Neuron (in vitro differentiated cells): ENCODE measurements around the gene RIT1.

Experiments used
- H2AFZ ChIP-seq: one replicate; pipeline ENCODE4 v1.6.1; 2013; ENCODE audit warnings: low read depth, mild to moderate bottlenecking, inconsistent platforms, low read length, moderate library complexity
- H3K27me3 ChIP-seq: one replicate; pipeline ENCODE4 v1.6.1; 2013; ENCODE audit warnings: low read length; ENCODE audit not compliant: insufficient read depth
- H3K36me3 ChIP-seq: one replicate; pipeline ENCODE4 v1.6.1; 2013; ENCODE audit warnings: low read length; ENCODE audit not compliant: insufficient read depth
- H3K4me1 ChIP-seq: one replicate; pipeline ENCODE4 v1.6.1; 2013; ENCODE audit warnings: low read length; ENCODE audit not compliant: insufficient read depth
- H3K4me3 ChIP-seq: 2 replicates; pipeline ENCODE4 v1.5.1; 2013; ENCODE audit warnings: mild to moderate bottlenecking, low read length, moderate library complexity
- H3K9me3 ChIP-seq: one replicate; pipeline ENCODE4 v1.6.1; 2013; ENCODE audit warnings: low read length

Gene RIT1

DNA sequence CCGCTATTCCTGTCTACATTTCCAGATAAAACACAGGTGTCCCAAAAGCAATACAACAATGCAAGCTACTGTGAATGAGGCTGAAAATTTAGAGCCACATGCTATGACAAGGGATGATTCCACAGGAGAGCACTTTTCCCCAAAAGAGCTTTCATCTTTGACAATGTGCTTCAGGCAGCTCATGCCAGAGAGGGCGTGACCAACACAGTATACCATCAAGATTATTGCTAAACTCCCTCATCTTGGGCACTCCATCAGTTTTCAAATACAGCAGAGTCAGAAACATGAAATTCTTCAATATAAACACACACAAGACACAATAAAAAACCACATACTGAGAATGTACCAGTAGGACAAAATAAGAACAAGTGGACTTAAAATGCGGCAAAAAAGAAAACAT is 60.8 kb downstream of the RIT1 start:
- Histone ChIP-seq H2AFZ (no peak overlapping the region), H3K9me3 (peaks cover 5% of the 10 kb centered on the region), H3K4me3 (no peak overlapping the region), H3K36me3 (peaks cover 67% of the 10 kb centered on the region), H3K4me1 (no peaks in the 10 kb centered on the region), H3K27me3 (no peaks in the 10 kb centered on the region)

DNA sequence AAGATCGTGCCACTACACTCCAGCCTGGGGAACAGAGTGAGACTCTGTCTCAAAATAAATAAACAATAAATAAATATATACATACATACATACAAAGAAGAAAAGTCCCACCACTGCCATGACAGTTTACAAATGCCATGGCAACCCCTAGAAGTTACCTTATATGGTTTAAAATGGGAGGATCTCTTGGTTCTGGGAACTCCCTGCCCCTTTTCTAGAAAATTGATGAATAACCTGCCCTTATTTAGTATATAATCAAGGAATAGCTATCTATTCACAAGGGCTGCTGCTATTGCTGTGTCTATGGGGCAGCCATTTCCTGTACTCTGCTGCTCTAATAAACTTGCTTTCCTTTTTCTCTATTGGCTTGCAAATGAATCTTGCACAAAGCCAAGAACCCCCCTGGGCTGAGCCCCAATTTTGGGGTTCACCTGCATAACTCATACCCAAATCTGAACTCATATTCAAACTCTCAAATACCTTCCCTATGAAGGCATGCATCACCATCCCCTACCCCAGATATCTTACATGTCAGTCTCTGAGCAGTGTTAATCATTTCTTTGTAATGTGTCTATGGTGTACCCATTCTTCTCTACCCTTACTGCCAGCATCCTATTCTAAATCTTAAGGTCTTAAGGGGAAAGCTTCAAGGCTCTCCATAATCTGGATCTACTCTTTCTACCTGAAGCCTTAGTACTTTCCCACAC is 63.2 kb downstream of the RIT1 start:
- no peaks in the 10 kb centered on the region for H3K4me1 ChIP-seq
- no peak overlapping the region for H2AFZ ChIP-seq
- peaks cover 67% of the 10 kb centered on the region for H3K36me3 ChIP-seq
- H3K27me3 ChIP-seq: no peaks in the 10 kb centered on the region
- H3K9me3 ChIP-seq: peaks cover 5% of the 10 kb centered on the region
- no peak overlapping the region for H3K4me3 ChIP-seq
